Measurements from ENCODE around the gene SEPTIN6. TPM values are rescaled to one million over a fixed set of nuclear protein-coding genes. Genes with fewer than 3 reads are reported as not detected.
A peak's percentile ranks its signal among the peaks of the same experiment; 100 is the strongest.

The SEPTIN6 gene
- total and polyA plus RNA-seq, 10 donors, result 45.1 to 139 (median 97.3) TPM

- DNase-seq, result peak; percentile 60
- intact Hi-C loops (cut with DNase I; ENCODE audit: low total_unique reads), result no loop called here
- Histone ChIP-seq H3K4me1 (peaks cover 0 to 29% (median 20%) of the 10 kb centered on the region in 6 donors), H3K27me3 (replicated peaks in 1 of 7) (no peaks in the 10 kb centered on the region), H3K36me3 (peaks cover 0 to 87% (median 9%) of the 10 kb centered on the region in 6 donors), H3K27ac (no peak overlapping the region), H3K4me3 (no peak overlapping the region), H3K9me3 (no peaks in the 10 kb centered on the region)
- no peak for TF ChIP-seq POLR2AphosphoS5 (IDR thresholded peaks at IDR 0.05)
- no peak for TF ChIP-seq POLR2A (IDR thresholded peaks at IDR 0.05)
- TF ChIP-seq CTCF (IDR thresholded peaks at IDR 0.05 in 8 of 11, conservative IDR thresholded peaks at IDR 0.05 in 3 of 11), result no peak
- 75 to 94% (median 86%) methylated on average over 4 to 8 of the region's 8 CpGs for WGBS, 5 donors
These were observed 49.3 kb downstream of the SEPTIN6 start for GRCh38 chrX:119643696-119644095.

Small RNA genes lying within 50 kb of the gene (microRNA-seq; reads per million reads assigned to microRNA genes)
- 53.7 to 121 (median 102) reads per million in 3 donors for gene MIR766

Small RNA genes lying within 50 kb of the gene (small RNA-seq; reads per million reads assigned to genes)
- gene MIR766, result 2.7 to 4.5 (median 3.4) reads per million in 4 donors

Other genes starting within 250 kb of the SEPTIN6 start
- 100 to 1,000 TPM; 204 to 256 (median 238) TPM for gene SLC25A5, start 224.7 kb downstream of the SEPTIN6 start, total RNA-seq
- gene SLC25A5, start 224.7 kb downstream of the SEPTIN6 start, polyA plus RNA-seq, result 100 to 1,000 TPM; 146 to 244 (median 226) TPM
- gene STEEP1, start 127.8 kb downstream of the SEPTIN6 start, total RNA-seq, result 10 to 100 TPM; 20.4 to 31.6 (median 24.6) TPM
- gene STEEP1, start 127.8 kb downstream of the SEPTIN6 start, polyA plus RNA-seq, result 10 to 100 TPM; 11.0 to 19.5 (median 13.2) TPM
- gene UBE2A, start 118.6 kb downstream of the SEPTIN6 start, total RNA-seq, result 10 to 100 TPM; 40.8 to 53.4 (median 42.6) TPM
- 10 to 100 TPM; 38.5 to 50.5 (median 48.7) TPM for gene UBE2A, start 118.6 kb downstream of the SEPTIN6 start, polyA plus RNA-seq
- gene NKRF, start 86.7 kb downstream of the SEPTIN6 start, total RNA-seq, result 10 to 100 TPM in 5 of 7 donors, 1 to 10 TPM in 2; 8.2 to 13.8 (median 12.5) TPM
- 10 to 100 TPM in 1 of 3 donors, 1 to 10 TPM in 2; 6.9 to 10.9 (median 9.4) TPM for gene NKRF, start 86.7 kb downstream of the SEPTIN6 start, polyA plus RNA-seq
- gene SOWAHD, start 65.4 kb upstream of the SEPTIN6 start, total RNA-seq, result 1 to 10 TPM; 5.0 to 9.5 (median 8.1) TPM
- gene SOWAHD, start 65.4 kb upstream of the SEPTIN6 start, polyA plus RNA-seq, result 10 to 100 TPM; 19.2 to 26.2 (median 19.9) TPM
- gene RPL39, start 98.5 kb upstream of the SEPTIN6 start, total RNA-seq, result 1,000 to 10,000 TPM; 1,435 to 2,313 (median 1,812) TPM
- gene RPL39, start 98.5 kb upstream of the SEPTIN6 start, polyA plus RNA-seq, result over 10,000 TPM; 15,023 to 18,857 (median 18,305) TPM
- gene UPF3B, start 159.8 kb upstream of the SEPTIN6 start, total RNA-seq, result 10 to 100 TPM in 2 of 7 donors, 1 to 10 TPM in 5; 5.4 to 11.1 (median 9.0) TPM
- 10 to 100 TPM; 10.0 to 11.4 (median 11.0) TPM for gene UPF3B, start 159.8 kb upstream of the SEPTIN6 start, polyA plus RNA-seq
- 10 to 100 TPM; 15.2 to 27.5 (median 19.4) TPM for gene RNF113A, start 178.6 kb upstream of the SEPTIN6 start, total RNA-seq
- gene RNF113A, start 178.6 kb upstream of the SEPTIN6 start, polyA plus RNA-seq, result 10 to 100 TPM; 30.8 to 41.9 (median 38.0) TPM
- gene NDUFA1, start 178.7 kb upstream of the SEPTIN6 start, total RNA-seq, result 10 to 100 TPM; 35.3 to 82.1 (median 72.5) TPM
- 100 to 1,000 TPM; 108 to 142 (median 125) TPM for gene NDUFA1, start 178.7 kb upstream of the SEPTIN6 start, polyA plus RNA-seq
- gene AKAP14, start 202.7 kb upstream of the SEPTIN6 start, total RNA-seq, result not detected
- not detected for gene AKAP14, start 202.7 kb upstream of the SEPTIN6 start, polyA plus RNA-seq